H1 (cell line): ENCODE measurements around the gene PTGIS. TPM values are rescaled to one million over a fixed set of nuclear protein-coding genes. Genes with fewer than 3 reads are reported as not detected.

Experiments used
- BRCA1 ChIP-seq: IDR thresholded peaks from 2 replicates; pipeline ENCODE4 v1.6.1; 2012; ENCODE audit warnings: low read depth, low read length, improper control_type of control experiment
- NRF1 ChIP-seq: IDR thresholded peaks from 2 replicates; pipeline ENCODE4 v1.6.1; 2011; ENCODE audit warnings: mild to moderate bottlenecking, low read depth, low read length, improper control_type of control experiment
- POU5F1 ChIP-seq: IDR thresholded peaks from 2 replicates; pipeline ENCODE4 v1.6.1; 2011; ENCODE audit warnings: low read depth, mild to moderate bottlenecking, low read length, moderate library complexity
- polyA plus RNA-seq, 7 experiments: library from polyadenylated mRNA; depleted of rRNA in 3 of 7; stranded (reverse) in 5 of 7; unstranded in 2 of 7; fragments of >200 nt in 5 of 7; fragments of 200-250 nt in 2 of 7; gene quantifications; 1 replicate in 5 of 7; 2 replicates in 1 of 7; 4 replicates in 1 of 7; pipeline versions ENCODE4 v1.2.1 to v1.2.3, GENCODE V29; 2011 to 2013; ENCODE audit warnings: missing spikeins in 2 of 7, mixed read lengths in 2 of 7
- total RNA-seq: library from RNA; stranded (reverse); fragmentation: NEBNext Ultra II Directional; extraction: Animal tissue kit (Norgen Biotek cat#: 25700); gene quantifications from 2 replicates; pipeline ENCODE4 v1.2.1, GENCODE V29; 2021

Gene PTGIS
- total and polyA plus RNA-seq, 2 of the 8 experiments (the other 6 are each of a cell fraction or from before 2014, with no cell fraction given) = 29.9 to 35.5 TPM

- TF ChIP-seq BRCA1 = no peak
- TF ChIP-seq POU5F1 = no peak
- TF ChIP-seq NRF1 = no peak
These were observed 57.3 kb downstream of the PTGIS start (continued) for GRCh38 chr20:49510562-49511122.
